Lung (tissue), 16 donors: ENCODE measurements around the gene GALT. TPM values are rescaled to one million over a fixed set of nuclear protein-coding genes. Genes with fewer than 3 reads are reported as not detected.

Experiments
- ATAC-seq: fragments of 200-7000 bp; cut with Tn5 transposase; one replicate; pipeline ENCODE4 v1.9.1; 2020; ENCODE audit warnings: moderate number of reproducible peaks; ENCODE audit not compliant: insufficient read depth, low FRiP score
- DNase-seq, 3 donors: peaks; one replicate each; pipeline ENCODE4 v3.0.0-alpha.2; 2013 to 2017
- H3K27ac ChIP-seq, 2 donors: one replicate each; pipeline ENCODE4 v1.5.1; 2013; ENCODE audit warnings: mild to moderate bottlenecking in 2 of 2, moderate library complexity in 2 of 2, control low read depth in 1 of 2, inconsistent platforms in 1 of 2, low read depth in 1 of 2, low read length in 1 of 2
- H3K27me3 ChIP-seq, 3 donors: one replicate each; pipeline ENCODE4 v1.5.1; 2013; ENCODE audit warnings: low read length in 2 of 3; ENCODE audit not compliant: control insufficient read depth in 3 of 3, insufficient read depth in 3 of 3
- H3K36me3 ChIP-seq, 4 donors: one replicate each; pipeline ENCODE4 v1.5.1; 2013; ENCODE audit warnings: low read length in 4 of 4, mild to moderate bottlenecking in 1 of 4, moderate library complexity in 1 of 4; ENCODE audit not compliant: control insufficient read depth in 4 of 4, insufficient read depth in 4 of 4
- H3K4me1 ChIP-seq, 5 donors: one replicate each; pipeline ENCODE4 v1.5.1; 2013; ENCODE audit warnings: low read length in 5 of 5, mild to moderate bottlenecking in 2 of 5, moderate library complexity in 1 of 5; ENCODE audit not compliant: control insufficient read depth in 5 of 5, insufficient read depth in 5 of 5
- H3K4me3 ChIP-seq: one replicate; pipeline ENCODE4 v1.5.1; 2013; ENCODE audit warnings: mild to moderate bottlenecking, control low read depth, moderate library complexity
- H3K9ac ChIP-seq, 2 donors: one replicate each; pipeline ENCODE4 v1.5.1; 2013; ENCODE audit warnings: low read length in 2 of 2, control low read depth in 1 of 2; ENCODE audit not compliant: insufficient read depth in 1 of 2
- H3K9me3 ChIP-seq, 4 donors: one replicate each; pipeline ENCODE4 v1.5.1; 2013; ENCODE audit warnings: low read length in 3 of 4, mild to moderate bottlenecking in 1 of 4, moderate library complexity in 1 of 4; ENCODE audit not compliant: control insufficient read depth in 4 of 4, insufficient read depth in 3 of 4
- CTCF ChIP-seq: IDR thresholded peaks from 2 replicates; pipeline ENCODE4 v1.5.1; 2012; ENCODE audit warnings: mild to moderate bottlenecking; ENCODE audit errors: control extremely low read depth, extremely low read depth
- WGBS, 2 donors: extraction: QIAGEN DNeasy Blood & Tissue Kit; methylation state at CpG; one replicate each; pipeline ENCODE4 v1.1.7; 2013; 5-methylcytosine and 5-hydroxymethylcytosine counted together
- long read RNA-seq, 5 donors: transcript quantifications; one replicate each; lab custom pipeline, GENCODE V29; 2026
- polyA plus RNA-seq, 2 donors: library from polyadenylated mRNA; stranded (reverse); fragments of 200-250 nt; gene quantifications; one replicate each; pipeline ENCODE4 v1.2.1, GENCODE V29; 2013
- total RNA-seq, 2 donors: library from RNA; depleted of rRNA in 1 of 2; stranded (reverse); fragments of >200 nt in 1 of 2; gene quantifications; one replicate each; pipeline ENCODE4 v1.2.1, GENCODE V29; 2014 to 2021
- donor health status: control.
- donor health status: control.
- donor health status: Bipolar disorder and iron deficiency.
- donor health status: healthy.
- donor health status: DM: yes; HTN: yes; CAD: no.

The GALT gene
- total RNA-seq (10 to 100 TPM; 44.1 to 53.0 TPM), polyA plus RNA-seq (10 to 100 TPM; 23.9 to 38.7 TPM)
- long read RNA-seq, donor 1, transcript GALT-210 (2 exons, 858 nt) = major isoform, 12 of 24 reads
- long read RNA-seq, donor 1, partial matches to known transcripts = 6 of 24 reads
- long read RNA-seq, donor 1, other reads (novel, unspliced or antisense) = 0 of 24 reads
- long read RNA-seq, donor 2, transcript GALT-210 (2 exons, 858 nt) = major isoform, 5 of 13 reads
- long read RNA-seq, donor 2, partial matches to known transcripts = 7 of 13 reads
- long read RNA-seq, donor 2, other reads (novel, unspliced or antisense) = 0 of 13 reads
- long read RNA-seq, donor 3, transcript GALT-210 (2 exons, 858 nt) = major isoform, 12 of 17 reads
- long read RNA-seq, donor 3, partial matches to known transcripts = 5 of 17 reads
- long read RNA-seq, donor 3, other reads (novel, unspliced or antisense) = 0 of 17 reads
- long read RNA-seq, donor 4, transcript GALT-210 (2 exons, 858 nt) = major isoform, 7 of 9 reads
- long read RNA-seq, donor 4, partial matches to known transcripts = 0 of 9 reads
- long read RNA-seq, donor 4, other reads (novel, unspliced or antisense) = 0 of 9 reads
- long read RNA-seq, donor 5, transcript GALT-210 (2 exons, 858 nt) = major isoform, 14 of 47 reads
- long read RNA-seq, donor 5, transcript GALT-201 (11 exons, 1,768 nt) = minor isoform, 5 of 47 reads
- long read RNA-seq, donor 5, partial matches to known transcripts = 27 of 47 reads
- long read RNA-seq, donor 5, other reads (novel, unspliced or antisense) = 0 of 47 reads

- ATAC-seq (peak; percentile 94), DNase-seq (peak; percentile 92 to 94 (median 93))
- Histone ChIP-seq H3K4me1 (peaks cover 0 to 29% (median 10%) of the 10 kb centered on the region in 5 donors), H3K27me3 (no peaks in the 10 kb centered on the region), H3K36me3 (peaks cover 0 to 19% (median 16%) of the 10 kb centered on the region in 4 donors), H3K9ac (peak within 1 kb of the TSS; percentile 50 to 74), H3K9me3 (no peaks in the 10 kb centered on the region), H3K4me3 (peak within 1 kb of the TSS; percentile 70), H3K27ac (peak within 1 kb of the TSS; percentile 81 to 83)
- 5 to 7% methylated on average over 38 to 43 of the region's 43 CpGs for WGBS, 2 donors
- TF ChIP-seq CTCF = peak; percentile 22
Measured at GRCh38 chr9:34646211-34647083, at the start of gene GALT. TSS of gene GALT (plus strand) at chr9:34646675. CDS start at chr9:34646705, 30 bp downstream.

GRCh38 chr9:34599546-34599945 lies 46.9 kb upstream of the GALT start:
- no peak for ATAC-seq
- no peak for DNase-seq
- Histone ChIP-seq H3K27ac (no peak overlapping the region), H3K27me3 (peaks cover 0 to 2% (median 0%) of the 10 kb centered on the region in 3 donors), H3K9ac (no peak overlapping the region), H3K4me1 (no peaks in the 10 kb centered on the region), H3K4me3 (no peak overlapping the region), H3K9me3 (no peaks in the 10 kb centered on the region), H3K36me3 (no peaks in the 10 kb centered on the region)
- TF ChIP-seq CTCF = no peak
- 39 to 75% methylated on average over 1 of the region's 1 CpG for WGBS, 2 donors

GRCh38 chr9:34600908-34601307 lies 45.6 kb upstream of the GALT start:
- H3K27ac ChIP-seq = no peak overlapping the region
- DNase-seq = no peak
- no peak overlapping the region for H3K9ac ChIP-seq
- H3K4me3 ChIP-seq = no peak overlapping the region
- no peaks in the 10 kb centered on the region for H3K4me1 ChIP-seq
- no peak for ATAC-seq
- TF ChIP-seq CTCF = no peak
- no peaks in the 10 kb centered on the region for H3K36me3 ChIP-seq
- H3K9me3 ChIP-seq = no peaks in the 10 kb centered on the region
- 7 to 19% methylated on average over 1 of the region's 1 CpG for WGBS, 2 donors
- H3K27me3 ChIP-seq = peaks cover 0 to 3% (median 0%) of the 10 kb centered on the region in 3 donors
